ENCODE measurements around the gene TTC33. TPM values are rescaled to one million over a fixed set of nuclear protein-coding genes. Genes with fewer than 3 reads are reported as not detected.
"Not testable (repeated sequence)": the region's sequence is repeated elsewhere in the genome, so short reads cannot be mapped to it uniquely, and the experiment has no call there.

TTC33 gene
- polyA plus RNA-seq, 1 of the 3 experiments (the other 2 are of a cell fraction) = 2.2 TPM

GRCh38 chr5:40790947-40791593, 35.3 kb upstream of the TTC33 start (continued):
- TF ChIP-seq NFIC (IDR thresholded peaks at IDR 0.05; ENCODE audit: borderline replicate concordance) (no peak), CTCF (IDR thresholded peaks at IDR 0.05) (no peak)

- H2AFZ ChIP-seq (ENCODE audit: low read depth); H3K9me2 ChIP-seq; H3K27me3 ChIP-seq (ENCODE audit: insufficient read depth); CTCF ChIA-PET; H3K4me1 ChIP-seq (ENCODE audit: control insufficient read depth in 1 of 2, insufficient read depth in 2 of 2, low read depth in 1 of 2, low read length in 1 of 2); H3K9ac ChIP-seq; DNase-seq; H3K4me2 ChIP-seq; H3F3A ChIP-seq (replicated peaks; ENCODE audit: insufficient read depth); H3K27ac ChIP-seq (ENCODE audit: low read depth in 2 of 2, low read length in 1 of 2); H3K4me3 ChIP-seq (ENCODE audit: low read depth in 2 of 2, low read length in 1 of 2); H3K9me3 ChIP-seq; POLR2A ChIA-PET: not testable (repeated sequence)
- WGBS (ENCODE audit: low lambda C conversion rate) = 97% methylated on average over 5 of the region's 5 CpGs
- Histone ChIP-seq H3K36me3 (replicated peaks in 1 of 2; ENCODE audit: control insufficient read depth in 1 of 2, insufficient read depth in 2 of 2, low read length in 1 of 2) (peaks cover 0 to 12% of the 10 kb centered on the region in 2 experiments), H3K79me2 (ENCODE audit: insufficient read depth) (peaks cover 100% of the 10 kb centered on the region), H4K20me1 (ENCODE audit: insufficient read depth) (peaks cover 92% of the 10 kb centered on the region)
Measured at GRCh38 chr5:40788941-40789340, 33.2 kb upstream of the TTC33 start.

DNA sequence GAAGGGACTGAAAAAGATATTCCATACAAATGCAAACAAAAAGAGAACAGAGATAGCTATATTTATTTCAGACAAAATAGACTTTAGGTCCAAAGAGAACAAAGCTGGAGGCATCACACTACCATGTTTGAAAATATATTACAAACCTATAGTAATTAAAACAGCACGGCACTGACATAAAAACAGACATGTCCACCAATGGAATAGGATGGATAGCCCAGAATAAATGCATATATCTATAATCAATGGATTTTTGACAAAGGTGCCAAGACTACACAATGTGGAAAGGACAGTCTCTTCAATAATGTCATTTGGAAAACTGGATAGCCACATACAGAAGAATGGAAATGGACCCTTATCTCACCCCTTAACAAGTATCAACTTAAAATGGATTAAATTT, 32.2 kb upstream of the TTC33 start:
- H3F3A ChIP-seq (replicated peaks; ENCODE audit: insufficient read depth) = peaks cover 8% of the 10 kb centered on the region
- H3K4me2 ChIP-seq = no peak overlapping the region
- no peak overlapping the region for H3K27ac ChIP-seq (ENCODE audit: low read depth in 2 of 2, low read length in 1 of 2)
- peaks cover 100% of the 10 kb centered on the region for H3K79me2 ChIP-seq (ENCODE audit: insufficient read depth)
- peaks cover 92% of the 10 kb centered on the region for H4K20me1 ChIP-seq (ENCODE audit: insufficient read depth)
- H3K27me3 ChIP-seq (ENCODE audit: insufficient read depth) = no peaks in the 10 kb centered on the region
- H3K4me3 ChIP-seq (ENCODE audit: low read depth in 2 of 2, low read length in 1 of 2) = no peak overlapping the region
- H3K9ac ChIP-seq = no peak overlapping the region
- ChIA-PET CTCF (no interaction called here), POLR2A (no interaction called here)
- H2AFZ ChIP-seq (ENCODE audit: low read depth) = no peak overlapping the region
- peaks cover 0 to 6% of the 10 kb centered on the region in 2 experiments; a peak in 1 of 4 replicates for H3K4me1 ChIP-seq (ENCODE audit: control insufficient read depth in 1 of 2, insufficient read depth in 2 of 2, low read depth in 1 of 2, low read length in 1 of 2)
- no peak for DNase-seq
- 100% methylated on average over 1 of the region's 1 CpG for WGBS (ENCODE audit: low lambda C conversion rate)
- no peaks in the 10 kb centered on the region for H3K9me3 ChIP-seq
- peaks cover 0 to 12% of the 10 kb centered on the region in 2 experiments for H3K36me3 ChIP-seq (replicated peaks in 1 of 2; ENCODE audit: control insufficient read depth in 1 of 2, insufficient read depth in 2 of 2, low read length in 1 of 2)
- H3K9me2 ChIP-seq = no peaks in the 10 kb centered on the region
- TF ChIP-seq TEAD4 (IDR thresholded peaks at IDR 0.05; ENCODE audit: borderline replicate concordance, insufficient read depth) (no peak), YY1 (IDR thresholded peaks at IDR 0.05; ENCODE audit: low read depth) (no peak), FOXM1 (IDR thresholded peaks at IDR 0.05; ENCODE audit: low read depth) (no peak), NFIC (IDR thresholded peaks at IDR 0.05; ENCODE audit: borderline replicate concordance) (no peak), CHD2 (IDR thresholded peaks at IDR 0.05; ENCODE audit: low read length, partially characterized antibody) (no peak), ZBTB33 (IDR thresholded peaks at IDR 0.05; ENCODE audit: borderline replicate concordance, low read depth) (no peak), EP300 (IDR thresholded peaks at IDR 0.05; ENCODE audit: borderline replicate concordance in 1 of 2, low read depth in 1 of 2, low read length in 1 of 2) (no peak), CTCF (IDR thresholded peaks at IDR 0.05) (no peak), POLR2AphosphoS5 (IDR thresholded peaks at IDR 0.05; ENCODE audit: low read depth, low read length) (no peak), SIN3A (IDR thresholded peaks at IDR 0.05; ENCODE audit: borderline replicate concordance, low read depth, low read length) (no peak), RFX5 (IDR thresholded peaks at IDR 0.05; ENCODE audit: low read length) (no peak), MXI1 (IDR thresholded peaks at IDR 0.05; ENCODE audit: low read depth, low read length) (no peak), ELF1 (IDR thresholded peaks at IDR 0.05) (no peak), RAD21 (IDR thresholded peaks at IDR 0.05; ENCODE audit: low read length) (no peak)
- TF ChIP-seq, protein P1, sequence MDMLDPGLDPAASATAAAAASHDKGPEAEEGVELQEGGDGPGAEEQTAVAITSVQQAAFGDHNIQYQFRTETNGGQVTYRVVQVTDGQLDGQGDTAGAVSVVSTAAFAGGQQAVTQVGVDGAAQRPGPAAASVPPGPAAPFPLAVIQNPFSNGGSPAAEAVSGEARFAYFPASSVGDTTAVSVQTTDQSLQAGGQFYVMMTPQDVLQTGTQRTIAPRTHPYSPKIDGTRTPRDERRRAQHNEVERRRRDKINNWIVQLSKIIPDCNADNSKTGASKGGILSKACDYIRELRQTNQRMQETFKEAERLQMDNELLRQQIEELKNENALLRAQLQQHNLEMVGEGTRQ (IDR thresholded peaks at IDR 0.05; ENCODE audit: borderline replicate concordance, low read depth, low read length) = no peak
- TF ChIP-seq, protein P2, sequence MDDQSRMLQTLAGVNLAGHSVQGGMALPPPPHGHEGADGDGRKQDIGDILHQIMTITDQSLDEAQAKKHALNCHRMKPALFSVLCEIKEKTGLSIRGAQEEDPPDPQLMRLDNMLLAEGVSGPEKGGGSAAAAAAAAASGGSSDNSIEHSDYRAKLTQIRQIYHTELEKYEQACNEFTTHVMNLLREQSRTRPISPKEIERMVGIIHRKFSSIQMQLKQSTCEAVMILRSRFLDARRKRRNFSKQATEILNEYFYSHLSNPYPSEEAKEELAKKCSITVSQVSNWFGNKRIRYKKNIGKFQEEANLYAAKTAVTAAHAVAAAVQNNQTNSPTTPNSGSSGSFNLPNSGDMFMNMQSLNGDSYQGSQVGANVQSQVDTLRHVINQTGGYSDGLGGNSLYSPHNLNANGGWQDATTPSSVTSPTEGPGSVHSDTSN (IDR thresholded peaks at IDR 0.05) = no peak

Measured in SK-N-SH (cell line).